ENCODE measurements around the gene TUBGCP5.
A peak's percentile ranks its signal among the peaks of the same experiment; 100 is the strongest.

The TUBGCP5 gene

DNA sequence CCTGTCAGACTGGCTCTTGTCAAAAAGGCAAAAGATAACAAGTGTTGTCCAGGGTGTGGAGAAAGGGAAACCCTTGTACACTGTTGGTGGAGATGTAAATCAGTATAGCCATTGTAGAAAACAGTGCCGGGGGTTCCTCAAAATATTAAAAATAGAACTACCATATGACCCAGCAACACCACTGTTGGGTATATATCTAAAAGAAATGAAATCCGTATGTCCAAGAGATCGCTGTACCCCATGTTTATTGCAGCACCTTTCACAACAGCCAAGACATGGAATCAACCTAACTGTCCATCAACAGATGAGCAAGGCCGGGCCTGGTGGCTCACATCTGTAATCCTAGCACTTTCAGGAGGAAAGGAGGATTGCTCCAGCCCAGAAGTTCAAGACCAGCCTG, 65.4 kb downstream of the TUBGCP5 start:
- DNase-seq = no peak

DNA sequence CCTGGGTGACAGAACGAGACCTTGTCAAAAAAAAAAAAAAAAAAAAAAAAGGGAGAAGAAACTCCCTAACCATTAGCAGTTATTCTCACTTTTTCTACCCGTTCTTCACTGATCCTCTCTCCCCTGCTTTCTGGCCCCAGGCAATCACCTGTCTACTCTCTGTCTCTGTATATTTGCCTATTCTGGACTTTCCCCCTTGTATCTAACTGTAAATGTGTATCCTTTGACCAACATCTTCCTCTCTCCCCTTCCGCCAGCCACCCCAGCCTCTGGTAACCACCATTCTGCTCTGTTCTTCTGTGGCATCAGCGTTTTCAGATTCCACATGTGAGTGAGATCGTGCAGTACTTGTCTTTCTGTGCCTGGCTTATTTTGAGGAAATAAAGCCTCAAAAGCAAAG, 66.1 kb downstream of the TUBGCP5 start:
- DNase-seq = no peak

DNA sequence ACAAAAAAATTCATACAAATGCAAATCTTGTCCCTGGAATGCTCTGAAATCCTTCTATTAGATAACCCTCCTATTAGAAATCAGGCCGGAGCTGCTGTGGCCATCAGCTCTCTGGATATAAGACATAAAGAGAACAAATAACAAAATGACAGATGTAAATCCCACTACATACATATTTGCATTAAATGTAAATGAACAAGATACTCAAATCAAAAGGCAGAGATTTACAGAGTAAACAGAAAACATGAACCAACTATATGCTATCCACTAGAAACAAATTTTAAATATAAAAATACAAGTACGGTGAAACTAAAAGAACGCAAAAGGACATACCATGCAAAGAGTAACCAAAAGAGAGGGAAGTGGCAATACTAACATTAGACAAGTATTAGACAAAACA, 69.9 kb downstream of the TUBGCP5 start:
- DNase-seq = no peak

DNA sequence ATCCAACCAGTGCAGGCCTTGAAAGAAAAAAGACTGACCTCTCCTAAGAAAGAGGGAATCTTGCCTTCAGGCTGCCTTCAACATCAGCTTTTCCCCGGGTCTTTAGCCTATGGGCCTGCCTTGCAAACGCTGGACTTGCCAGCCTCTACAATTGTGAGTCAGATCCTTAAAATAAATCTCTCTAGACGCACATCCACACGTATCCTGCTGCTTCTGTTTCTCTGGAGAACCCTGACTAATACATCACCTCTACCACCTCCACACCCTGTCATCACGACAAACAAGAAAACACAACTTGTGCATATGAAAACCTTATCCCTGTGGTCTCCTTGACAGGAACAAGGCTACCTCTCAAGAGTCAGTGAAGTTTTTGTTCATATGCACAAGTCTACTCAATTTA, 71.0 kb downstream of the TUBGCP5 start:
- peak; percentile 70 for DNase-seq

DNA sequence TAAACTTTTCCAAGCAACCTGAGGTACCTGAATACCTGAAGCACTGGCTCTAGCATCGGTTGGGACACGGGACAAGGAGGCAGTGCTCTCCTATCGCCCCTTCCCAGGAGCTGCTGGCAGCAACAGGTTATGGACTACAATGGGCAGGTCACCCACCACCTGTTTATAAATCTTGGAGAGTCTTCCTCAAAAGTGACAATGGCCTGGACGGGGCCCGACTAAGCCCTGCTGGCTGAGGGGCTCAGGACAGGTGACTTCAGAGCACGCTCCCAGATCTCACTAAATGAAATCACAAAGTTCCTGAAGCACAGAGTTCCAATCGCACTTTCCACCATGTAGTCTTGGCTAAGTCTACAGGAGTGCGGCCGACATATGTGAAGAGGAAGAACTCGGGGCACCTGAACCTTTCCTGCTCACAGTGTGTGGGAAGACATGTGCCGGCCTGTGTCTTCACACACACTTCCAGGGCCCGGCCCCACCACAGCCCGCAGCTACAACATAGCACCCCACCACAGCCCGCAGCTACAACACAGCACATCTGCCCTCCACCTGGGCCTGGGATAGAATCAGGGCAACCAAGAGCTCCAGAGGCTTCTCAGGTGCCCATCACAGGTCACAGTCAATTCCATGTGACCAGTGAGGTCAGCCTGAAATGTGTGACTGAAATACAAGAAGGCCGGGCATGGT, 72.1 kb downstream of the TUBGCP5 start:
- no peak for DNase-seq

DNA sequence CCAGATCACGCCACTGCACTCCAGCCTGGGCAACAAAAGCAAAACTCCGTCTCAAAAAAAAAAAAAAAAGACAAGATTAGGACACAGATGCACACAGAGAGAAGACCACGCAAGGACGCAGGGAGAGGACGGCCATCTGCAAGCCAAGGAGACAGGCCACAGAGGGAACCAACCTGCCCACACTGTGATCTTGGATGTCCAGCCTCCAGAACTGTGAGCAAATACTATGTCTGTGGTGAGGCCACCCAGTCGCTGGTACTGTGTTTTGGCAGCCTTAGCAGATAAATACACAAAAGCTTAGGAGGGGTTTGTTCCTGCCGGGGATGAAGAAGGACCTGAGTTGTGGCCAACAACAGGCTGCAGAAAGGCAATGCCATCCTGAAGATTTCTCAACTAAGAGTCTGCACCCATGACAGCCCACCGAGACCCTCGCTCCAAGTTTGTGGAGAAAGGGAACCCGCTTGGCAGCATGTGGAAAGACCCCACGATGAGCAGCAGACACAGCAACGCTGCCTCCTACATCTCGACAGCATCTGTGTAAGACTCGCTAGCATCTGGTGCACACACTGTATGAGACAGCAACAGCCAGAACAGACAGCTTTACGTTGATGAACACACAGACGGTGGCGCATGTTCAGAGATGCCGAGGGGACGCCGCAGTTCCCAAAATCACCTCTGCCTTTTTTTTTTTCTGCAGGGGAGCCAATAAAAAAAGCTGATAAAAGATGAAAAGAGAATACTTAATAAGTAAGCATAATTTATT, 72.9 kb downstream of the TUBGCP5 start:
- no peak for DNase-seq

DNA sequence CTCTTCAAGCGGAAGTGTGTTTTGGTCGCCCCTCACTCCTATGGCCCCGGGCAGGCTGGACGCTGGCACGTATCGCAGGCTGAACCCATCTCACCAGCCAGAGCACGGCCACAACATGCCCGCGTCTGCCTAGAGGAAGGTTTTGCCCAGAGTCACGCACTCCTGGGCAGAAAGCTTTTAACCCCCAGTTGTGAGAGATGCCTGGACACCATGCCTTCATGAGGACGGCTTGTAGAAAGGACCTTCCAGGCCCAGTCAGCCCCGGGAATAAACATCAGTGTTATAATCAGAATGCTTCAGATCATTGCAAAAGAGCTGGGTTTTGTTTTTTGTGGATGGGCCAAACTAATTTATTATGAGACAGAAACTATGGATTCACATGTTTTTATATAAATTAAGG, 75.7 kb downstream of the TUBGCP5 start:
- DNase-seq = no peak

DNA sequence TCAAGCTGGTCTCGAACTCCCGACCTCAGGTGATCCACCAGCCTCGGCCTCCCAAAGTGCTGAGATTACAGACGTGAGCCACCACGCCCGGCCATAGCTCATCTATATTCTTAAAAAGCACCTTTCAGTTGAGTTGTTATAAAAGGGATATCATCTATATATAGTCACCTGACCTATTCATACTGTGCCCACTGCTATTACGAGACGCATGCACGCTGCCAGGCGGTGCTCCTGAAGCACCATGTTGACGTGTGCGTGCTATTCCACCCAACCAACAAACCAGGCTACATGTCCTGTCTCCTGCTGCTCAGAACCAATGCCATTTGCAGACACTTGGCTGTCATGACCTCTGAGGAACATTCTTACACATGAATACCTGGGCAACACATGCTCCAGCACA, 76.8 kb downstream of the TUBGCP5 start:
- DNase-seq = no peak

DNA sequence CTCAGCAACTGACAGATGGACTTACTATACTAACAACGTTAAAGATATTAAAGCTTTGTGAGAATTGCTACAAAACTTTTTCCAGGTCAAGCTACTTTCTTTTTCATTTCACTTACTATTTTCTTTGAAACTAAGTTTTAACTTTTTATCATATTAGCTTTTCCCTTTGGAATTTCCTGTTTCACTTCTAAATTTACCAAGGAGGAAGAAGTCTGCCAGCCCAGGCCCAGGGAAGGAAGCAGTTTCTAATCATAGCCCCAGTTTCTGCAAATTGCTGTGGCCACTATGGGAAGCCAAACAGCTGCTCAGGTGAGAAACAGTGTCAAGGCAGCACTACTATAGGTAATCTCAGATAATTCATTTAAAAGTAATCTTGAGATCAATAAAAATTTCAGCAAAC, 77.6 kb downstream of the TUBGCP5 start:
- no peak for DNase-seq

DNA sequence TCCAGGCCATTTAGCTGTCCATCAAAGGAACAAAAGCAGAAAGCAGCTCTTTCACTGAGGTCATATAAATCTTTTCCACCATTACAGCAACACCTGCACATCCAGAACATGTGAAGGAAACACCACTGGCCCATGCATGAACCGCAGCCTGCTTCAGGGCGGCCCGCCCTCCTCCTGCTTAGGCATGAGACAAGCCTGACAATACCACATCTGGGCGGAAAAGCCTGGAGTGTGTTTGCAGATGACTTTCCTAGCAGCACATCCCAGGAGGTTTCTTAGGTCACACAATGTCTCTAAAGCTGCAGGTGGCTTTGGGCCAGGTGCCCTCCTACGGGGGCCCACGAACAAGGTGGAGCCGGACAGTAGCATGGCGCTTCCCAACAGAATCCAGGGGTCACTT, 78.8 kb downstream of the TUBGCP5 start:
- no peak for DNase-seq

DNA sequence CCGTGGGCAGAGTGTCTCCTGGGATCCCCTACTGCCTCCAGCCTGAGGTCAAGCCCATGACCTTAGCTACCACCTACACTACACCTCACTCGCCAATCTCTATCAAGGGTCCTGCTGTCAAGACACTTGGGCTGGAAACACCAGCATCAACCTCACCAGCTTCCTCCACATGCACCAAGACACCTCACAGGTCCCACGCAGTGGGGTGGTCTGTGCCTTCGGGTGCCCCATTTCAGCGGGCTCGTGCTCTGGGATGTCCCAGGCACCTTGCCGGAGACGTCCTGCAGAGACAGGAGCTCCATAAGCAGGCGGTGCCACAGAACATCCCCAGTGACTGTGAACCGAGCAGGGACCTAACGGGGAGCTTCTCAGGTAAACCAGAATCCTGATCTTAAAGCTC, 79.2 kb downstream of the TUBGCP5 start:
- DNase-seq = no peak

DNA sequence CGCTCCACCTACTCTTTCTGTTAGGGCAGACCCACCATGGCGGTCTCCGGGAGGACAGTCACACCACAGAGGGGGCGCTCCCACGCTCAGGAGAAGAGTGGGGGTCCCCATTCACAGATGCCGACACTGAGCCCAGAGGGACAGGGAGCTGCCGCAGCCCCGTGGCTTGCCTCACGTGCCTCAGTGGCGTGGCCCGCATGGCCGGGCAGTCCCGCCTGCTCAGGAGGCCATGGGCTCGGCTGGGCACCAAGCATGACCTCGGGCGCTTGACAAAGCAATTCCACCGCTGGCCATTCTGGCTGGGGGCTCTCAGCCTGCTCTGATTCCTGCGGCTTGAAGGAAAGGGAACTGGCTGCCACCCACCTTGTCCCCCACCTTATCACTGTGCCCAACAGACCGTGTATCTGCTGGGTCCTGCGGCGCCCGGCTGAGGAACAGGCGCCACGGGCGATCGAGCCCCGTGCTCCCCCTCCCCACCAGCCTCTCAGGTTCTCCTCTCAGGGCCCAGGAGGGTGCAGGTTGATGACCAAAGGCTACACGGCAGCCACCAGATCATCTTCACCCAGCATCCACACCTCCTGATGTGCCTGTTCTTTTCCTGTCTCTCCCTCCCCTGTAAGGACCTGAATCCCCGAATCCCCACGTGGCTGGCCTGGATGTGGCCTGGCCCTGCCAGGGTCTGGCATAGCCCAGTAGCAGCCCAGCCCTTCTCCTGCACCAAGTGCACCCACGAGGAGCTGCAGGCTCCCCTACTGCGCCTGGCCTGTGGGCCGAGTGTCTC, 79.9 kb downstream of the TUBGCP5 start:
- DNase-seq = no peak

DNA sequence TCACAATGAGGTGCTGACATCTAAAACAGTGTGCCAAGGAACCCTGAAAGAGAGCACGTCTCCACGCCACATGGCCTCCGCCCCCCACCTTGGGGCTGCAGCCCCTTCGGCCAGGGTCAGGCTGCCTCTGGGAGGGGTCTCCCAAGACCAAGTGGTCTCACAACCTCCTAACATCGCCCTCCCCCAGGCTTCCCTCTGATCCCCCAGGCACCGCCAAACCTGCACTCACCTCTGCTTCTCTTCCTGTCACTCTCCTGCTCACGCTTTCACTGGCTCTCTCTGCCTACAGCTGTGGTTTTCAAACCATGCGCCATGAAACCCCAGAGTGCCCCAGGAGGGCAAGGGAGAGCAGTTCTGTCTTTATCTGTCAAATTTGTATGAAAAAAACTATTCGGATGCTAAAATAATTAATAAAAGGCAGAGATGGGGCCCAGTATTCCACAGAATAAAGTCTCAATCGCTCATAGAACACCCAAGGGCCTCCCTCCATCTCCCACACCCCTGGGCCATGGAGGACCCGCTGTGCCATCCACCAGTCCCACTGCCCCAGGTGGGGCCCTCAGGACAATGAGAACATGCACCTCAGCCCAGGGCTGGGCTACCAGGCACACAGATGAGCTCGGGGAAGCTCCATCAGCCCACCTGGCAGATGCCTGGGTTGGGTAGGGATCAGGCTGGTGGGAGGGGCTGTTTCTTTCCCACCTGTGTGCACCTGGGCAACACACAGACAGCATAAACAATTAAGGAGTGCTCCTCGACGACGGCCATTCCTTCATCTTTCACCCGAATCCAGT, 80.7 kb downstream of the TUBGCP5 start:
- no peak for DNase-seq

DNA sequence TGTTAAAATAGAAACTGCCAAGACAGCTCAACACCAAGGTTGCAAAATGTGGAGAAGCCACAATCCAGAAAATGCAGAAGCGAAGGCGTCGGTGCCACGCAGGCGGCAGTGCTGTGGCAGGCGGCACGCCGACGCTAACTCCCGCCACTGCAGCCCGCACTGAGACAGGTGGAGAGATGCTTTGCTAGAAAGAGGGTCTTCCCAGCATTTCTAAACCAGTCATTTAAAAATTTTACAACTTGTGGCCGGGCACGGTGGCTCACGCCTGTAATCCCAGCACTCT, 82.5 kb downstream of the TUBGCP5 start:
- DNase-seq = no peak

DNA sequence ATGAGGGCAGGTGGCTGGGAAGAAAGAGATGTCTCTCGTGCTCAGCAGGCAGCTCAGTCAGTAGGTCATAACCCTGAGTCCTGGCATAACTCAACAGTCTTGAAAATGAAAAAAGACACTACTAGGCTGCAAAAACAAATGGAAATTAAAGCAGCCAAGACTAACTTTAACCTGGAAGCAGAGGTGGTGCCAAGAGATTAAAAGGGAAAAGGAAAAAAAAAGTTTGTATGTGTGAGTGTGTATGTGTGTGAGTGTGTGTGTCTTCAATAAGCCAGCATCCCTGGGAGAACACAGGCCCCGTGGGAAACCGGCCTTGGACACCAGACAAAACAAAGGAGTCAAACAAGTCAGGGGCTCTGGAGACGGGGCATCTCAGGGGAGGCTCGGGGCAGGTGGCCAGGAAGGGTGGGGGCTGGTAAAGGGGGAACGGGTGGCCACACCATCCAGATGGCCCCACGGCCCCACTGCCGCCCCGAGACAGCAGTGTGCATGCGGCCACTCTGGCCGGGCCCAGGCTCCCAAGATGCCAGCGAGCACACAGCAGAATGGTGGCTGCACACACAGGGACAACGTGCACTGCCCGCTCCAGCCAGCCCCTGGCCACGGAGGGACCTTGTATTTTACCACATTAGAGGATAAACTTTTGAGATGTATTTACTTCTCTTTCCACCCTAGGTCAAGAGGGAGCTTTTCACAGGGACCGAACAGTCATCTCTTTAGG, 83.0 kb downstream of the TUBGCP5 start:
- DNase-seq = no peak

DNA sequence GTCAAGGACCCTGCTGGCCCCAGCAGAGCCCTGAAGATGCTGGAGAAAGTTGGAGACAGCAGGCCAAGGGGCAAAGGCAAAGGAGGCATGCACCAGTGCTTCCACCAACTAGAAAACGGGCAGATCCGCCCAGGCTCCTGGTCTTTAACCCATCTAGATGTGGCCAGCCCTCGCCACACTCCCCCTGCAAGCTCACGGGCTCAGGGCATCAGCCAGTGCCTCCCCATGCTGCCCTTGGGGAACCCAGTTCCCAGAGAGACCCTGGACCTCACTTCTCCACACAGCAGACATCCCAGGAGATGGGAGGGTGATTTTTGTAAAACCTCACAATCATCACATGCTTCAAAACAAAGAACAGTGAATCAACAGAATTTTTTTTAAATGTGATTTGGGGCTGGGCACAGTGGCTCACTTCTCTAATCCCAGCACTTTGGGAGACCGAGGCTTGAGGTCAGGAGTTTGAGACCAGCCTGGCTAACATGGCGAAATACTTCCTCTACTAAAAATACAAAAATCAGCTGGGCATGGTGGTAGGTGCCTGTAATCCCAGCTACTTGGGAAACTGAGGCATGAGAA, 83.7 kb downstream of the TUBGCP5 start:
- DNase-seq = no peak

DNA sequence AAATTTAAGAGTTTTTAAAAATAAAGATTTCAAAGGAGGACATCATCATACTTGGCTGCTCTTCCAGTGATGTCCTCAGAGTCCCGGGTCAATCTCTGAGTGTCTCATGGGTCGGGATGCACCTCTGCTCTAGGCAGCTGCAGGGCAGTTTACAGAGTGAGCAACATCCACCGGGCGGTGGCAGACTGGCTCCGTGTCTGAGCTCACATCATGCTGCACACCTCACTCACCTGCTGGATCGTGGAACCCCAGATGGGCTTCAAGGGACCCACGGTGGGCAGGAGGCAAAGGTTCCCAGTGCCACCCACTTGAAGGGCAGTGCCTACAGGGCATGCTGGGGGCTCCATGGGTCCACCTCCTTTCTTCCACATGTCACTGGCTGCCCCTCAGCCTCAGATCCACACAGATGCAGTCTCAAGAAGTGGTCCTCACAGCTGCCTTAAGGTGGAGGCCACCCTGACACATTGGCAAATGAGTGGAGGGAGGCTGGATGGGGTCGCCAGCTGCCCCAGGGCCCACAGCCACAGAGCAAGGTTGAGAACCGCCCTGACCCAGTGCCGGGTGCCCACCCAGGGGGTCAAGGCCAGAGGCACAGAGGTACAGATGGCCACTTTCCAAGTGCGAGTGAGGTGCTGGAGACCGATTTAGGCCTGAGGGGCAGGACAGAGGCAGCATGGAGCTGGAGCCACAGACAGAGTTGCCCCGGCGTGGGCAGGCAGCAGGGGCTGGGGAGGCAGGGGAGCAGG, 84.4 kb downstream of the TUBGCP5 start:
- no peak for DNase-seq

DNA sequence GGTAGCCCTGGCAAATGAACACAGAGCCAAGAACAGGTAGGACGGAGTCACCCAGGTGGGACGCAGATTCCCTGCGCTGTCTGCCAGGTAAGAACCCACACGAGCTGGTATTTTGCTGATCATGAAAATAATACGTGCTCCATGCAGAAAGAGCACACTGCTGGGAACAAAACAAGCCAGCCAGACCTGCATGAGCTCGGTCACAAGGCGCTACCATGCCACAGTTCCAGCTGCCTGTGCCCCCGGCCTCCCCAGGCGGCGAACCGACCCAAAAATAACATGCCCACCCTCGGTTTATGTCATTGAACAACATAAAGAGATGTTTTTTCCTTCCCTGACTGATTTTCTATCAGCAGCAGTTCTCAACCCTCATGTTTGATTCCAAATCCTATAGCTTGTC, 85.0 kb downstream of the TUBGCP5 start:
- DNase-seq = no peak

DNA sequence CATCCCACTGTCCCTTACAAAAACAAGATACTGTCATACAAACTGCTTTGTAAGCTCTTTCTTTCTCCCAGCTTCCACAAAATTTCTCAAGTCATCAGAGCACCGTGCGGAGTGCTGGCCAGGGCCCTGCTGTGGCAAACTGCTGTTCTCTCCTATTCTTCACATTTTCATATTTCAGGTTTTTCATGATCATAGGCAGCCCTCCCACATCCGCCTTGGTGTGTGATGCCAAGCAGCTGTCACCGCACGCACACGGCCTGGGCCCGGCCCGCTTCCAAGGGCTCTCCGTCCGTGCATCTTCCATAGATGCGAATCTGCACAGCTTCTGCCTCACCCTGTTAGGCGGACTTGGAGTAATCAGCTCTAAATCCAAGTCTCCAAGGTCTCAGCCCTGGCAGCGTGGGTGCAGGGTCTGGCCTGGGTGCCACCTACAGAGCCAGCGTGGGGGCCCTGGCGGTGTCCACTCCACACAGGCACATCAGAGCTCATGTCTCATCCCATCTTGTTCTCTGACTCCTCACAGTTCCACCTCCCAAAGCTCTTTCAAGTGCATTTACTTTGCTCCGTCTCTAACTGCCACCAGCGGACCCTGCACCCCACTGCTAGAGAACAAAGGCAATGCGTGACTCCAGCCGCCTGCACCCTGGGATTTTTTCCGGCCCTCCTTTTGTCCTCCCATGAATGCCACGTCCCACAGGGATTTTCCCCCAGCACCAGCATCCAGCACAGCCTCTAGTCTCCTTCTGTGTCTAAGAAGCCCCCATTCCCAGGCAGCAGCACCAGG, 86.4 kb downstream of the TUBGCP5 start:
- no peak for DNase-seq

DNA sequence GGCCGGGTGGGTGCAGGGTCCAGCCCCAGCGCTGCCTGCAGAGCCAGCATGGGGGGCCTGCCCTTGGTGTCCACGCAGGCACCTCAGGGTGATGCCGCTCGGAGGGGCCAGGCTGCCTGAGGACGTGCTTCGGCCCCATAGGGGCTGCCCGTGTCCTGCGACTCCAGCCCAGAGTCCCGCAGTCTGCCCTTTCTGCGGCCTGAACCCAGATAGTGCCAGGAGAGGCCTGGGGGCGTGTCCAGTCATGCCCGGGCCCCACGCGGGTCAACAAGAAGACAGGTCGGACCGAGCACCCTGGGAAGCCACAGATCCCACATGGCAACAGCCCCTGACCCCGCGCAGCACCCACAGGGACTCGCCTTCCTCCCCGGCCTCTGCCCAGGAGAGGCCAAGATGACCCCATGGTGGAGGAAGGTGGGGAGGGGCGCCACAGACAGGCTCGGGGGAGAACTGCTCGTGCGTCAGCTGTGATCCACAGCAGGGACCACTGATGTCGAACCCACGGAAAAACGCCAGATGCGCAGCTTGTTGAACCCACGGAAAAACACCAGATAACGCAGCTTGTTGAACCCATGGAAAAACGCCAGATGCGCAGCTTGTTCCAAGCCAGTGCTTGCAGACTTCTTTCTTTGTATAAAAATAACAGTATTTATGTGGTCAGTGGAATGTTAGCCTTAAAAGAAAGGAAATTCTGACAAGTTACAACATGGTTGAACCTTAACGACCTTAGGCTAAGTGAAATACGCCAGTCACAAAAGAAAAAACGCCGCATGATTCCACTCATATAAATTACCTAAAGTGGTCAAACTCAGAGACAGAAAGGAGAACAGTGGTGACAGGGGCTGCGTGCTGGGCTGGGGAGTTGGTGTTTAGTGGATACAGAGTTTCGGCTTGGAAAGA, 87.7 kb downstream of the TUBGCP5 start:
- DNase-seq = no peak
